GM18868 (cell line): ENCODE data around the gene PPP1R12B.
"Not testable (repeated sequence)": the region's sequence is repeated elsewhere in the genome, so short reads cannot be mapped to it uniquely, and the experiment has no call there.

Experiments
- ATAC-seq: cut with Tn5 transposase; IDR thresholded peaks from one replicate; pipeline ENCODE4 v1.9.1; 2021; ENCODE audit warnings: mild to moderate bottlenecking, moderate library complexity; ENCODE audit not compliant: unreplicated experiment

The PPP1R12B gene

GRCh38 chr1:202401771-202402170 lies 53.3 kb downstream of the PPP1R12B start:
- ATAC-seq: not testable (repeated sequence)

DNA sequence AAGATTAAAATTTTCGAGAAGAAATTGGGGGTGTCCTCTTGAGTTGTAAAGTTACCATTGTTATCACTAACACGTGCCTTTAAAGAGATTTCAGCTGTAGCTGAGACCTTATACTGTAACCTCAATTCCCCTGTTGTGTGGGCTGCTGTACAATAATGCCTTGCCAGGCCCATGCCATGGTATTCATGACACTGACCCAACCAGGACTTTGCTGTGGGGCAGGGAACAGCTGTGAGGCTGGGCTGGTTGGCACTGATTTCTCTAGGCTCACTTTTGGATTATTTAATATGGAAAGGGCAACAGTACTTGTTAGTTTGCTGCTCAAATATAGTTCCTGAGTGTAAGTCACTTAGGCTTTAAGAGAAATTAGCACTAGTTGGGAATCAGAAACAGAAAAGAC lies 54.9 kb downstream of the PPP1R12B start:
- ATAC-seq: not testable (repeated sequence)

- no peak for ATAC-seq
Measured at GRCh38 chr1:202405928-202406327, 57.4 kb downstream of the PPP1R12B start.

GRCh38 chr1:202406896-202407295 lies 58.4 kb downstream of the PPP1R12B start:
- not testable (repeated sequence) for ATAC-seq

- ATAC-seq: not testable (repeated sequence)
Measured at GRCh38 chr1:202407378-202407777, 58.9 kb downstream of the PPP1R12B start.

GRCh38 chr1:202410251-202410650 lies 61.8 kb downstream of the PPP1R12B start:
- not testable (repeated sequence) for ATAC-seq

DNA sequence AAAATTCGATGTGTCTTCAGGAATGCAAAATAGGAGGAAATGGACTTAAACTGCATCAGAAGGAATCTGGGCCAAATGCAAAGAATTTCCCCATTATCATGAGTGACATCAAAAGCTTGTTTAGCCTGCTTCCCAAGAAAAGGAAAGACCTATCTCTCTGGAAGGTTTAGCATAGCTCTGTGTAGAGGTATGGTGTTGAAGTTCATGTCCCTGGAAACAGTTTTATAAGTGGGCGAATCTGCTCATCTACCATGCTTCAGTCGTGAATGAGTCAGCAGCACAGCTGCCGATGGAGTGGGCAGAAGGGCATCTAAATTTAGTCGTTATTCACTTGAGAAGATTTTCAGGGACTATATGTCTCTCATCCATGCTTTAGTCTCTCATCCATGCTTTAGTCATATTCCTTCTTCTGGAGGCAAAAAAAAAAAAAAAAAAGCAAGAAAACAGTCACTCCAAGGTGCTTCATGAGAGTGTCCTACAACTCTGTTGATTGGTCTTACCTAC lies 62.4 kb downstream of the PPP1R12B start:
- not testable (repeated sequence) for ATAC-seq

DNA sequence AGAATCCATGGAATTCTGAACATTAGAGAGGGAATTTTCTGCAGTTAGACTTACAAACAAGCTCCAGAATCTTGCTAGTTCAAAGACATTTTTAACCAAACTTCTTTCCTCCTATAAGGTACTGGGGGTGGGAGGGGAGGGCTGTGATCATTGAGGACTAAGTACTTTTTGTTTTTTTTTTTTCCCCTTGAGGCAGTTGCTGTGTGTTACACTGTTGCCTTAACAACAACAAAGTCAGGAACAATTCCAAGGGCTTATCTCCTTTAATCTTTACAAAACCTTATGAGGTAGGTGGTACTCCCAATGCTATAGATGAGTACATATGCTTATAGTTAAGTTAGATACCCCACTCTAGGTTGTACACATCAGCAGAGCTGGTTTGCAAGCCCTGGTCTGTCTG lies 62.9 kb downstream of the PPP1R12B start:
- ATAC-seq: no peak

- ATAC-seq: not testable (repeated sequence)
Measured at GRCh38 chr1:202412421-202412820, 63.9 kb downstream of the PPP1R12B start.

DNA sequence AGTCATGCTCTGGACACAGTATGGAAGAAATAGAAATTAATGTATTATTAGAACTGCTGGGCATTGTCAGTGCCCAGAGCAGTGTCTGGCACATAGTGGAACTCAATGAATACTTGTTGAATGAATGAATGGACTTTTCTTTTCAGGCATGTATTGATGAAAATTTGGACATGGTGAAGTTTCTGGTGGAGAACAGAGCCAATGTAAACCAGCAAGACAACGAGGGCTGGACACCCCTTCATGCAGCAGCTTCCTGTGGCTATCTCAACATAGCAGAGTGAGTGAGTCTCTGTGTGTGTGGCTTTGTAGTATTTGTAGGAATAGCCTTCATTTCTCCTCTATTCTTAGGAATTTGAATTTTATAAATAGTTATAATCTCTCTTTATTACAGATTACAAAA lies 68.1 kb downstream of the PPP1R12B start:
- ATAC-seq: no peak

GRCh38 chr1:202417141-202417540 lies 68.6 kb downstream of the PPP1R12B start:
- ATAC-seq: not testable (repeated sequence)

DNA sequence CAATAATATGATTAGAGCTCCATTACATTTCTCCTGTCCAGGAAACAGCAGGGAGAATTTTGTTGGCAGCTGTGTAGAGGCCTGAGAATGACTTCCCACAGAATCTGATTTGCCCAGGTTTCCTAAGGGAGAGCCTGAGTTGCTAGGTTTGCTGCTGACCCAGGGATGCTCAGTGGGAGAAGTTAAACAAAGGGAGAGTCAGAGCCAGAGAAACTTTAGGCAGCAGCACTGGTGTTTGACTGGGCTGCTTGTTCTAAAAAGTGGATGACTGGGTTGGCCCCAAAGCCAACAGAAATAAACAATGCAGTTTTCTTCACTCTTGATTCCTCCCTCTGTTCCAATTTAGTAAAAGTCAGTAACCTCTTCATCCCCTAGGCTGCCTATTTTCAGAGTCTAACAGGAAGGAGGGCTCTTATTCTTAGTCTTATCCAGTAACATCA lies 69.3 kb downstream of the PPP1R12B start:
- not testable (repeated sequence) for ATAC-seq

DNA sequence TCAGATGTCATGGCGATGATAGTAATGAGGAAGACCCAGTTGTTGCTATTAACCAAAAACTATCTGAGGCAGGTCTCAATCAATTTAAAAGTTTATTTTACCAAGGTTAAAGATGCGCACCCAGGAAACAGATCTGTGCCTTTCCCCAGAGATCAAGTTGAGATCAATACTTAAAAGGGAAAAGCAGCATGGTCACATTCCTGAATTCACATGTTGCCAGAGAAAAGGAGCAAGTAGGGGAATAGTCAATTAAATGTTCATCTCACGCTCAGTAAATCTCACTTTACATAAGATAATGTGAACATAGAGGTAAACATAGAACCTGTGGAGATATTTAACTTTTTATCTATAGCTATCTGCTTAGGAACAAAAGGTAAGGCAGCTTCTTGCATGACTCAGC lies 71.2 kb downstream of the PPP1R12B start:
- ATAC-seq: not testable (repeated sequence)

DNA sequence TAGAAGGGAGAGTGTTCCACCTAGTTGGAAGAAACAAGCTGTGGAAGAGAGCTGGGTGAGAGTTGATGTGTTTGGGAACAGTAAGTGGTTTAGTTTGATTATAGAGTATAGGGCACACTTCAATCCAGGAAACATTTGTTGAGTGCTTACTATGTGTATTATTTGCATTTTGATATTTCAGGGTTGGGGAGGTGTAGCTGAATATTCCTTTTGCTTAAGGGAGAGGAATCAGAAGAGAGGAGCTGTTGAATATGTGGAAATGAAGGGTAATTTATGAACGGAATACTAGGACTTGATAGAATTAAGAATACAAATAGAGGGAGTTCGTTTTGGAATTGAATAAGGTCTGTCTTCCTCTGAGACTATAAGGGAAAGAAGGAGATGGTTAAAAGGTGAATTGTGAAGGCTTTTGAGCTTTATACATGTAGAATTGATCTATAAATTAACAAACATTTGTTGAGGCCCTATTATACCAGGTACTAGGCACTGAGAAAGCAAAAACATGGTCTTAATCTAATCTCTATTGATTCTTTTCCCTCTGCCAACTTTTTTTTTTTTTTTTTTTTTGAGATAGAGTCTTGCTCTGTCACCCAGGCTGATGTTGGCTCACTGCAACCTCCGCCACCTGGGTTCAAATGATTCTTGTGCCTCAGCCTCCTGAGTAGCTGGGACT lies 72.1 kb downstream of the PPP1R12B start:
- ATAC-seq: not testable (repeated sequence)

DNA sequence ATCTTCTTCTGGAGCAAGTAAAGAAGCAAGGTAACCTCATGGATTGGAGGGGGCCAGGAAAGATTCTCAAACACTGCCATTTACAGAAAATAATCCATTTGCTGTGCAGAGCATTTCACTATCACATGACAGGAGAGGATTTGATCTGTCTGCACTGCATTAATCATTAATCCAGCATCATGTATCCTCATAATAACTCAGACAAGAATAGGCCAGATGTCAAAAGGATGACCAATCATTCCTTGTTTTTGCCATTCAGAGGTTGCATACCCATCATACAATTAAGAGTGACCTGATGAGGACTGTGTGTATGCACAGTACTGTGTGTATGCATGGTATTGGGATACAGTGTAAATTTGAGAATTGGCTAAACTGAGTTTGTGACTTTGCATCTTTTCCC lies 74.2 kb downstream of the PPP1R12B start:
- ATAC-seq: not testable (repeated sequence)

GRCh38 chr1:202424260-202424659 lies 75.8 kb downstream of the PPP1R12B start:
- ATAC-seq: not testable (repeated sequence)

- ATAC-seq: not testable (repeated sequence)
Measured at GRCh38 chr1:202430111-202430510, 81.6 kb downstream of the PPP1R12B start.

DNA sequence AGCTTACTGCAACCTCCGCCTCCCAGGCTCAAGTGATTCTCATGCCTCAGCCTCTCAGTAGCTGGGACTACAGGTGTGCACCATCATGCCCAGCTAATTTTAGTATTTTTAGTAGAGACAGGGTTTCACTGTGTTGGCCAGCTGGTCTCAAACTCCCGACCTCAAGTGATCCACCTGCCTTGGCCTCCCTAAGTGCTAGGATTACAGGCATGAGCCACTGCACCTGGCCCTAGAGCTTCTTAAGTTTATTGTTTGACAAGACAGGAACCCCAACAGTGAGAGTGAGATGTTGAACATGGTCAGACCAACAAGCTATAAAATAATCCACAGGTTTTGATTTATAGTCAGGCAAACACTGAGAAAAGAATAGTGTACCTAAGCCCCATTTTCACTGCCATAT lies 83.8 kb downstream of the PPP1R12B start:
- not testable (repeated sequence) for ATAC-seq

DNA sequence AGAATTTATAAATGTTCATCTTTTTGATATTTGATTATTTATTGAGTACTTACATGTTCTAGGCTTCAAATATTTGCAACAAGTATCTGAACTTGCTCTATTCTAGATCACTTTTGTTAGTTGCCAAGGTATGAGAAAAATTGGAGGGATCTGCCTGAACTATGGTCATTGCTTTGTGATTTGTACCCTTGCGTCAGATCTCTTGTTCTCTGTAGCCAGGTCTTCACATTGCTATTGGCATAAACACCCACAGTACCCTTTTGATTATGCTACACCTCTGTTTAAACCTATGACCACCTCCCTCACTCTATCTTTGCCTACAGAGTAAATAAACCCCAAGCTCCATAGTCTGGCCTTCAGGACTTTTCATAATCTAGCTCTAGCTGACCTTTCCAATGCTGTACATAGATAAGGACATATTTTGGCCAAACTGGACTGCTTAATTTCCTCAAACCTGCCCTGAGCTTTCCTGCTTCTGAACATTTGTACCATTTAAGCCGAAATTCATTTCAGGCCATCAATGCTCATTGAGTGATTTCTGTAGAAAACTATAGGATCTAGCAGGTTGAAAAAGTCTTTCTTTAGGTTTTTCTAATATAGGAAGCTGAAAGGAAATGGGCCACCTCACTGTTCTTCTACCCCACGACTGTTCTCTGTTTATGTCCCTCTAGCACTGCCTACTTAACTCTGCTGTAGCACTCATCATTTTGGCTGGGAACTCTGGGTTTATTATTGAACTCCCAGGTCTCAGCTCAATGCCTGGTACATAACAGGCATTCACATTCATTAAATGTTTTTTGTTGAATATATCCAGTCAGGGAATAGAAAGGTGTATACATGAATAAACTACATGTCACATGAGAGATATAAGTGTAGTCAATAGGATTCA lies 84.9 kb downstream of the PPP1R12B start:
- ATAC-seq: no peak

GRCh38 chr1:202434059-202434458 lies 85.6 kb downstream of the PPP1R12B start:
- ATAC-seq: no peak

GRCh38 chr1:202438393-202439174 lies 90.1 kb downstream of the PPP1R12B start:
- ATAC-seq: no peak
